Neural cell (in vitro differentiated cells): Measurements from ENCODE around the gene ALG6. TPM values are rescaled to one million over a fixed set of nuclear protein-coding genes. Genes with fewer than 3 reads are reported as not detected.
"Not testable (repeated sequence)": the region's sequence is repeated elsewhere in the genome, so short reads cannot be mapped to it uniquely, and the experiment has no call there.

Experiments used
- H2AFZ ChIP-seq: fragments of 200-600, 300-800 bp; sonication (generic), shearing (Covaris generic); 2 replicates; pipeline ENCODE4 v1.6.0; 2014; ENCODE audit warnings: low read depth, mild to moderate bottlenecking, antibody characterized with exemption, low read length, moderate library complexity
- H3F3A ChIP-seq: fragments of 200-600 bp; shearing (Covaris generic); 2 replicates; pipeline ENCODE4 v1.6.1; 2016; ENCODE audit warnings: mild to moderate bottlenecking, moderate library complexity, mixed read lengths, antibody characterized with exemption, low read length; ENCODE audit not compliant: insufficient read depth, poor library complexity, severe bottlenecking
- H3K27ac ChIP-seq: fragments of 200-600, 300-800 bp; sonication (generic), shearing (Covaris generic); 2 replicates; pipeline ENCODE4 v1.5.1; 2014; ENCODE audit warnings: mild to moderate bottlenecking, low read length, moderate library complexity
- H3K27me3 ChIP-seq: fragments of 300-800, 200-600 bp; sonication (generic), shearing (Covaris generic); 2 replicates; pipeline ENCODE4 v1.6.0; 2014; ENCODE audit warnings: mild to moderate bottlenecking, low read depth, low read length, moderate library complexity; ENCODE audit not compliant: insufficient read depth
- H3K36me3 ChIP-seq: fragments of 300-800, 200-600 bp; sonication (generic), shearing (Covaris generic); 2 replicates; pipeline ENCODE4 v1.5.1; 2014; ENCODE audit warnings: mild to moderate bottlenecking, antibody characterized with exemption, low read length, moderate library complexity; ENCODE audit not compliant: insufficient read depth
- H3K4me2 ChIP-seq: fragments of 300-800, 200-600 bp; sonication (generic), shearing (Covaris generic); 2 replicates; pipeline ENCODE4 v1.6.0; 2014; ENCODE audit warnings: mild to moderate bottlenecking, low read length
- H3K4me3 ChIP-seq: fragments of 300-800, 200-600 bp; sonication (generic), shearing (Covaris generic); 2 replicates; pipeline ENCODE4 v1.5.1; 2014; ENCODE audit warnings: mild to moderate bottlenecking, low read length, moderate library complexity
- H3K79me2 ChIP-seq: fragments of 200-600 bp; shearing (Covaris generic); replicated peaks from 2 replicates; pipeline ENCODE4 v1.6.0; 2014; ENCODE audit warnings: mild to moderate bottlenecking, low read length, moderate library complexity; ENCODE audit not compliant: insufficient read depth
- H3K9ac ChIP-seq: fragments of 300-800, 200-600 bp; sonication (generic), shearing (Covaris generic); 2 replicates; pipeline ENCODE4 v1.6.1; 2016; ENCODE audit warnings: mild to moderate bottlenecking, low read length, mixed read lengths
- H3K9me2 ChIP-seq: fragments of 200-600 bp; shearing (Covaris generic); 2 replicates; pipeline ENCODE4 v1.6.1; 2016; ENCODE audit warnings: mild to moderate bottlenecking, low read length, mixed read lengths; ENCODE audit not compliant: insufficient read depth
- H3K9me3 ChIP-seq: fragments of 200-600, 300-800 bp; sonication (generic), shearing (Covaris generic); 2 replicates; pipeline ENCODE4 v1.6.1; 2016; ENCODE audit warnings: mild to moderate bottlenecking, mixed run types, low read length, moderate library complexity, mixed read lengths
- H4K20me1 ChIP-seq: fragments of 200-600 bp; shearing (Covaris generic); 2 replicates; pipeline ENCODE4 v1.6.1; 2016; ENCODE audit warnings: mild to moderate bottlenecking, mixed run types; ENCODE audit not compliant: insufficient read depth
- CTCF ChIP-seq: fragments of 450-650 bp; IDR thresholded peaks from 2 replicates; pipeline ENCODE4 v1.5.1; 2014; ENCODE audit warnings: antibody characterized with exemption, mild to moderate bottlenecking, moderate library complexity; ENCODE audit not compliant: poor library complexity, severe bottlenecking
- EP300 ChIP-seq: fragments of 450-650 bp; conservative IDR thresholded peaks from 2 replicates; pipeline ENCODE4 v1.6.1; 2014; ENCODE audit warnings: antibody characterized with exemption, mild to moderate bottlenecking, moderate library complexity; ENCODE audit not compliant: poor library complexity, severe bottlenecking
- EZH2 ChIP-seq: fragments of 200-600, 300-800 bp; shearing (Covaris generic), sonication (generic); IDR thresholded peaks from 2 replicates; pipeline ENCODE4 v1.6.1; 2014; ENCODE audit warnings: antibody characterized with exemption, low read length, borderline replicate concordance, mild to moderate bottlenecking; ENCODE audit not compliant: insufficient read depth, poor library complexity, severe bottlenecking
- MXI1 ChIP-seq: fragments of 450-650 bp; conservative IDR thresholded peaks from 2 replicates; pipeline ENCODE4 v1.6.1; 2014; ENCODE audit warnings: antibody characterized with exemption, mild to moderate bottlenecking; ENCODE audit not compliant: poor library complexity, severe bottlenecking
- POLR2AphosphoS5 ChIP-seq: IDR thresholded peaks from 2 replicates; pipeline ENCODE4 v1.6.1; 2012
- RAD21 ChIP-seq: fragments of 450-650 bp; conservative IDR thresholded peaks from 2 replicates; pipeline ENCODE4 v1.6.1; 2014; ENCODE audit warnings: antibody characterized with exemption, mild to moderate bottlenecking, moderate library complexity
- REST ChIP-seq: IDR thresholded peaks from 2 replicates; pipeline ENCODE4 v1.6.1; 2012; ENCODE audit warnings: borderline replicate concordance
- SMC3 ChIP-seq: fragments of 450-650 bp; conservative IDR thresholded peaks from 2 replicates; pipeline ENCODE4 v1.6.1; 2014; ENCODE audit warnings: antibody characterized with exemption, mild to moderate bottlenecking, moderate library complexity; ENCODE audit not compliant: poor library complexity
- TAF1 ChIP-seq: IDR thresholded peaks from 2 replicates; pipeline ENCODE4 v1.6.1; 2012; ENCODE audit warnings: low read depth
- polyA plus RNA-seq: library from polyadenylated mRNA; depleted of rRNA; stranded (reverse); fragments of >200 nt; gene quantifications from 2 replicates; pipeline ENCODE4 v1.2.3, GENCODE V29; 2014

The ALG6 gene
- polyA plus RNA-seq, 1 donor from 2014 or later = 46.8 TPM

- Histone ChIP-seq H4K20me1 (no peaks in the 10 kb centered on the region), H2AFZ (no peak overlapping the region), H3K79me2 (no peaks in the 10 kb centered on the region), H3K9me3 (no peaks in the 10 kb centered on the region), H3F3A (no peaks in the 10 kb centered on the region), H3K9ac (no peak overlapping the region), H3K36me3 (no peaks in the 10 kb centered on the region), H3K27ac (no peak overlapping the region), H3K4me3 (no peak overlapping the region), H3K4me2 (no peak overlapping the region), H3K9me2 (no peaks in the 10 kb centered on the region), H3K27me3 (peaks cover 11% of the 10 kb centered on the region)
- no peak for TF ChIP-seq MXI1
- no peak for TF ChIP-seq CTCF
- no peak for TF ChIP-seq EP300
- no peak for TF ChIP-seq REST
- TF ChIP-seq POLR2AphosphoS5 = no peak
- no peak for TF ChIP-seq RAD21
- no peak for TF ChIP-seq EZH2
- no peak for TF ChIP-seq SMC3
- TF ChIP-seq TAF1 = no peak
Measured at GRCh38 chr1:63352736-63353135, 14.7 kb upstream of the ALG6 start.

- not testable (repeated sequence) for H3K9me2 ChIP-seq, H3K36me3 ChIP-seq, H3K9ac ChIP-seq, H3K9me3 ChIP-seq, H3K4me2 ChIP-seq, H3F3A ChIP-seq, H2AFZ ChIP-seq, H4K20me1 ChIP-seq, H3K4me3 ChIP-seq, H3K27ac ChIP-seq, H3K79me2 ChIP-seq
- H3K27me3 ChIP-seq = peaks cover 11% of the 10 kb centered on the region
Measured at GRCh38 chr1:63356234-63356633, 11.2 kb upstream of the ALG6 start.

GRCh38 chr1:63359561-63359960 is 7.9 kb upstream of the ALG6 start:
- no peaks in the 10 kb centered on the region for H3K9me2 ChIP-seq
- H4K20me1 ChIP-seq = no peaks in the 10 kb centered on the region
- no peak overlapping the region for H3K27ac ChIP-seq
- H3K9ac ChIP-seq = no peak overlapping the region
- H3K36me3 ChIP-seq = no peaks in the 10 kb centered on the region
- H3K4me3 ChIP-seq = no peak overlapping the region
- H3K9me3 ChIP-seq = no peaks in the 10 kb centered on the region
- no peak overlapping the region for H3K4me2 ChIP-seq
- no peaks in the 10 kb centered on the region for H3K79me2 ChIP-seq
- H3F3A ChIP-seq = no peaks in the 10 kb centered on the region
- TF ChIP-seq SMC3 = no peak
- no peak for TF ChIP-seq MXI1
- no peak for TF ChIP-seq TAF1
- TF ChIP-seq EZH2 = no peak
- TF ChIP-seq REST = no peak
- TF ChIP-seq POLR2AphosphoS5 = no peak
- TF ChIP-seq EP300 = no peak
- no peak for TF ChIP-seq RAD21
- TF ChIP-seq CTCF = no peak
- no peaks in the 10 kb centered on the region for H3K27me3 ChIP-seq
- no peak overlapping the region for H2AFZ ChIP-seq
